ENCODE measurements around the gene GRPEL2.
A peak's percentile ranks its signal among the peaks of the same experiment; 100 is the strongest.

Gene GRPEL2

GRCh38 chr5:149319174-149319573, 26.1 kb upstream of the GRPEL2 start:
- Histone ChIP-seq H3K9me3 (ENCODE audit: control insufficient read depth in 5 of 5, low read length in 5 of 5) (no peaks in the 10 kb centered on the region), H3K27ac (ENCODE audit: low read depth, low read length) (no peak overlapping the region), H3K4me3 (ENCODE audit: low read depth in 1 of 5, low read length in 5 of 5) (no peak overlapping the region), H3K4me1 (ENCODE audit: control insufficient read depth in 5 of 5, insufficient read depth in 5 of 5, low read length in 5 of 5) (peaks cover 0 to 38% (median 30%) of the 10 kb centered on the region in 5 donors), H3K27me3 (ENCODE audit: control insufficient read depth in 5 of 5, insufficient read depth in 4 of 5, low read length in 5 of 5) (no peaks in the 10 kb centered on the region), H3K9ac (ENCODE audit: low read length in 5 of 5) (no peak overlapping the region), H3K36me3 (ENCODE audit: control insufficient read depth in 5 of 5, insufficient read depth in 5 of 5, low read length in 5 of 5) (peaks cover 2 to 60% (median 41%) of the 10 kb centered on the region in 5 donors)

DNA sequence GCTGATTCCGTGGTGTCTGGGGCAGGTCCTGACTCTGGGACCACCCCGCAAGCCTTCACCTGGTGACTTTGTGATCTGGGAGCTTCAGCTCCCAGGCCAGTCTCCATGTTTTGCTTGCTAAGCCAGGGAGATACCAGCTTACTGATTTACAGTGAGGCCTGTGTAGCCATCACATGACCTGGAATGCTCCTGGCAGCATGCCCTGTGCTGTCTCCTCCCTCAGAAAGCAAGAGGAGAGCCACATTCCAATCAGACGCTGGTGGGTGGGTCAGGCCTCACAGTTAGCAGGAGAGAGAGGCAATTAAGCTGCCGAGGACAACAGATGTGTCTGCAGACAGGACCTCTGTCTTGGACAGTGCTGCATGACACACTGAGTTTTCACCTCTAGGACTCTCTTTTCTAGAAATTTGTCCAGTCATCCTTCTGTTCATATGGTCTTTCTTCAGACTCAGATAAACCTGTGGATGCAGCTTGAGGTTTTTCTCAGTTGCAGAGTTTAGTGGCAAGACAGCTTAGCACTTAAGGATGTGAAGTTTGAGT, 24.4 kb upstream of the GRPEL2 start:
- peak overlapping the region in 1 of 5 donors; percentile 17 for H3K4me3 ChIP-seq (ENCODE audit: low read depth in 1 of 5, low read length in 5 of 5)

DNA sequence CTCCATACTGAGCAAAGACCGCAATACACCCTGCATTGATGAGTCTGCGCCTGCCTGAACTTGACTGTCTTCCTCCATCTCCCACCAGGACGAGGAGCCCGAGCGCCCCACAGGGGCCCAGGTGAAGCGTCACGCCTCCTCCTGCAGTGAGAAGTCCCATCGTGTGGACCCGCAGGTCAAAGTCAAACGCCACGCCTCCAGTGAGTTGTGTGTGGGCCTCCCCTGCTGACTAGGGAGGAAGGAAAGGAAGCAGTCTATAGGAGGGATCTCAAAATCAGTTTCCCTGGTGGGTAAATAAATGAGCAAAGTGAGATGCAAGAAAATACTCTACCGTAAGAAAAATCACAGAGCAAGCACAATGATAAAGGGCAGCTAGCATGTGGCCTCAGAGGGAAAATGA, 22.8 kb upstream of the GRPEL2 start:
- Histone ChIP-seq H3K9me3 (ENCODE audit: control insufficient read depth in 5 of 5, low read length in 5 of 5) (no peaks in the 10 kb centered on the region), H3K4me3 (ENCODE audit: low read depth in 1 of 5, low read length in 5 of 5) (no peak overlapping the region), H3K4me1 (ENCODE audit: control insufficient read depth in 5 of 5, insufficient read depth in 5 of 5, low read length in 5 of 5) (peaks cover 0 to 47% (median 36%) of the 10 kb centered on the region in 5 donors), H3K27me3 (ENCODE audit: control insufficient read depth in 5 of 5, insufficient read depth in 4 of 5, low read length in 5 of 5) (no peaks in the 10 kb centered on the region), H3K27ac (ENCODE audit: low read depth, low read length) (peak overlapping the region; percentile 74), H3K36me3 (ENCODE audit: control insufficient read depth in 5 of 5, insufficient read depth in 5 of 5, low read length in 5 of 5) (peaks cover 6 to 52% (median 22%) of the 10 kb centered on the region in 5 donors), H3K9ac (ENCODE audit: low read length in 5 of 5) (no peak overlapping the region)

More for the DNA sequence above, 24.4 kb upstream of the GRPEL2 start:
- Histone ChIP-seq H3K27ac (ENCODE audit: low read depth, low read length) (no peak overlapping the region), H3K9me3 (ENCODE audit: control insufficient read depth in 5 of 5, low read length in 5 of 5) (no peaks in the 10 kb centered on the region), H3K4me1 (ENCODE audit: control insufficient read depth in 5 of 5, insufficient read depth in 5 of 5, low read length in 5 of 5) (peaks cover 0 to 47% (median 36%) of the 10 kb centered on the region in 5 donors), H3K9ac (ENCODE audit: low read length in 5 of 5) (peak overlapping the region in 1 of 5 donors; percentile 59), H3K36me3 (ENCODE audit: control insufficient read depth in 5 of 5, insufficient read depth in 5 of 5, low read length in 5 of 5) (peaks cover 2 to 59% (median 29%) of the 10 kb centered on the region in 5 donors), H3K27me3 (ENCODE audit: control insufficient read depth in 5 of 5, insufficient read depth in 4 of 5, low read length in 5 of 5) (no peaks in the 10 kb centered on the region)

- H3K4me3 ChIP-seq (ENCODE audit: low read depth in 1 of 5, low read length in 5 of 5), result no peak overlapping the region
- H3K4me1 ChIP-seq (ENCODE audit: control insufficient read depth in 5 of 5, insufficient read depth in 5 of 5, low read length in 5 of 5), result peaks cover 0 to 47% (median 36%) of the 10 kb centered on the region in 5 donors
- no peaks in the 10 kb centered on the region for H3K9me3 ChIP-seq (ENCODE audit: control insufficient read depth in 5 of 5, low read length in 5 of 5)
- H3K27ac ChIP-seq (ENCODE audit: low read depth, low read length), result peak overlapping the region; percentile 74
- H3K9ac ChIP-seq (ENCODE audit: low read length in 5 of 5), result peak overlapping the region in 2 of 5 donors; percentile 29 to 49
- peaks cover 3 to 52% (median 17%) of the 10 kb centered on the region in 5 donors for H3K36me3 ChIP-seq (ENCODE audit: control insufficient read depth in 5 of 5, insufficient read depth in 5 of 5, low read length in 5 of 5)
- H3K27me3 ChIP-seq (ENCODE audit: control insufficient read depth in 5 of 5, insufficient read depth in 4 of 5, low read length in 5 of 5), result no peaks in the 10 kb centered on the region
These were observed 22.1 kb upstream of the GRPEL2 start for GRCh38 chr5:149323210-149323609.

GRCh38 chr5:149323621-149324205, 21.6 kb upstream of the GRPEL2 start:
- peaks cover 3 to 50% (median 17%) of the 10 kb centered on the region in 5 donors for H3K36me3 ChIP-seq (ENCODE audit: control insufficient read depth in 5 of 5, insufficient read depth in 5 of 5, low read length in 5 of 5)

DNA sequence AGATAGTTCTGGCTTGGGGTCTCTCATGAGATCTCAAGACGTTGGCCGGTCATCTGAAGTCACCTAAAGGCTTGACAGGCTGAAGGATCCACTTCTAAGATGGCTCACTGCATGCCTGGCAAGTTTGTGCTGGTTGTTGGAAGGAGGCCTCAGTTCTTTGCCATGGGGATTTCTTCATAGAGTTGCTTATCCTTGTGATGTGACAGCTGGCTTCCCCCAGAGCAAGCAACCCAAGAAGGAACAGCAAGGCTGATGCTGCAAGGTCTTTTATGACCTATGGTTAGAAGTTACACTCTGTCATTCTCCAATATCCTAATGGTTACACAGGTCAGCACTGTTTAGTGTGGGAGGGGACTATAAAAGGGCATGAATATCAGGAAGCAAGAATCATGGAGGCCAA, 20.7 kb upstream of the GRPEL2 start:
- H3K9ac ChIP-seq (ENCODE audit: low read length in 5 of 5), result no peak overlapping the region
- H3K36me3 ChIP-seq (ENCODE audit: control insufficient read depth in 5 of 5, insufficient read depth in 5 of 5, low read length in 5 of 5), result peaks cover 9 to 52% (median 20%) of the 10 kb centered on the region in 5 donors
- H3K4me3 ChIP-seq (ENCODE audit: low read depth in 1 of 5, low read length in 5 of 5), result no peak overlapping the region
- no peaks in the 10 kb centered on the region for H3K9me3 ChIP-seq (ENCODE audit: control insufficient read depth in 5 of 5, low read length in 5 of 5)
- H3K27ac ChIP-seq (ENCODE audit: low read depth, low read length), result no peak overlapping the region
- peaks cover 0 to 44% (median 36%) of the 10 kb centered on the region in 5 donors for H3K4me1 ChIP-seq (ENCODE audit: control insufficient read depth in 5 of 5, insufficient read depth in 5 of 5, low read length in 5 of 5)
- no peaks in the 10 kb centered on the region for H3K27me3 ChIP-seq (ENCODE audit: control insufficient read depth in 5 of 5, insufficient read depth in 4 of 5, low read length in 5 of 5)

More at GRCh38 chr5:149323621-149324205, 21.6 kb upstream of the GRPEL2 start:
- Histone ChIP-seq H3K27ac (ENCODE audit: low read depth, low read length) (peak overlapping the region; percentile 74), H3K4me1 (ENCODE audit: control insufficient read depth in 5 of 5, insufficient read depth in 5 of 5, low read length in 5 of 5) (peaks cover 0 to 47% (median 36%) of the 10 kb centered on the region in 5 donors), H3K9ac (ENCODE audit: low read length in 5 of 5) (peak overlapping the region in 2 of 5 donors; percentile 29 to 50), H3K9me3 (ENCODE audit: control insufficient read depth in 5 of 5, low read length in 5 of 5) (no peaks in the 10 kb centered on the region), H3K4me3 (ENCODE audit: low read depth in 1 of 5, low read length in 5 of 5) (no peak overlapping the region), H3K27me3 (ENCODE audit: control insufficient read depth in 5 of 5, insufficient read depth in 4 of 5, low read length in 5 of 5) (no peaks in the 10 kb centered on the region)

GRCh38 chr5:149325166-149325735, 20.0 kb upstream of the GRPEL2 start:
- no peak overlapping the region for H3K4me3 ChIP-seq (ENCODE audit: low read depth in 1 of 5, low read length in 5 of 5)
- H3K27me3 ChIP-seq (ENCODE audit: control insufficient read depth in 5 of 5, insufficient read depth in 4 of 5, low read length in 5 of 5), result no peaks in the 10 kb centered on the region
- H3K27ac ChIP-seq (ENCODE audit: low read depth, low read length), result no peak overlapping the region
- no peaks in the 10 kb centered on the region for H3K9me3 ChIP-seq (ENCODE audit: control insufficient read depth in 5 of 5, low read length in 5 of 5)
- H3K36me3 ChIP-seq (ENCODE audit: control insufficient read depth in 5 of 5, insufficient read depth in 5 of 5, low read length in 5 of 5), result peaks cover 10 to 52% (median 20%) of the 10 kb centered on the region in 5 donors
- no peak overlapping the region for H3K9ac ChIP-seq (ENCODE audit: low read length in 5 of 5)
- H3K4me1 ChIP-seq (ENCODE audit: control insufficient read depth in 5 of 5, insufficient read depth in 5 of 5, low read length in 5 of 5), result peaks cover 0 to 39% (median 36%) of the 10 kb centered on the region in 5 donors

- Histone ChIP-seq H3K4me3 (ENCODE audit: low read depth in 1 of 5, low read length in 5 of 5) (no peak overlapping the region), H3K36me3 (ENCODE audit: control insufficient read depth in 5 of 5, insufficient read depth in 5 of 5, low read length in 5 of 5) (peaks cover 13 to 49% (median 21%) of the 10 kb centered on the region in 5 donors), H3K9ac (ENCODE audit: low read length in 5 of 5) (no peak overlapping the region), H3K27me3 (ENCODE audit: control insufficient read depth in 5 of 5, insufficient read depth in 4 of 5, low read length in 5 of 5) (no peaks in the 10 kb centered on the region), H3K27ac (ENCODE audit: low read depth, low read length) (no peak overlapping the region), H3K4me1 (ENCODE audit: control insufficient read depth in 5 of 5, insufficient read depth in 5 of 5, low read length in 5 of 5) (peaks cover 0 to 33% (median 29%) of the 10 kb centered on the region in 5 donors), H3K9me3 (ENCODE audit: control insufficient read depth in 5 of 5, low read length in 5 of 5) (no peaks in the 10 kb centered on the region)
These were observed 19.4 kb upstream of the GRPEL2 start for GRCh38 chr5:149325894-149326293.

GRCh38 chr5:149326611-149327010, 18.7 kb upstream of the GRPEL2 start:
- H3K27ac ChIP-seq (ENCODE audit: low read depth, low read length), result no peak overlapping the region
- no peaks in the 10 kb centered on the region for H3K27me3 ChIP-seq (ENCODE audit: control insufficient read depth in 5 of 5, insufficient read depth in 4 of 5, low read length in 5 of 5)
- H3K4me3 ChIP-seq (ENCODE audit: low read depth in 1 of 5, low read length in 5 of 5), result no peak overlapping the region
- peaks cover 13 to 46% (median 23%) of the 10 kb centered on the region in 5 donors for H3K36me3 ChIP-seq (ENCODE audit: control insufficient read depth in 5 of 5, insufficient read depth in 5 of 5, low read length in 5 of 5)
- H3K4me1 ChIP-seq (ENCODE audit: control insufficient read depth in 5 of 5, insufficient read depth in 5 of 5, low read length in 5 of 5), result peaks cover 0 to 27% (median 26%) of the 10 kb centered on the region in 5 donors
- H3K9ac ChIP-seq (ENCODE audit: low read length in 5 of 5), result no peak overlapping the region
- H3K9me3 ChIP-seq (ENCODE audit: control insufficient read depth in 5 of 5, low read length in 5 of 5), result no peaks in the 10 kb centered on the region

GRCh38 chr5:149328177-149328576, 17.1 kb upstream of the GRPEL2 start:
- Histone ChIP-seq H3K27ac (ENCODE audit: low read depth, low read length) (no peak overlapping the region), H3K9me3 (ENCODE audit: control insufficient read depth in 5 of 5, low read length in 5 of 5) (no peaks in the 10 kb centered on the region), H3K9ac (ENCODE audit: low read length in 5 of 5) (no peak overlapping the region), H3K36me3 (ENCODE audit: control insufficient read depth in 5 of 5, insufficient read depth in 5 of 5, low read length in 5 of 5) (peaks cover 21 to 59% (median 32%) of the 10 kb centered on the region in 5 donors), H3K4me3 (ENCODE audit: low read depth in 1 of 5, low read length in 5 of 5) (no peak overlapping the region), H3K27me3 (ENCODE audit: control insufficient read depth in 5 of 5, insufficient read depth in 4 of 5, low read length in 5 of 5) (no peaks in the 10 kb centered on the region), H3K4me1 (ENCODE audit: control insufficient read depth in 5 of 5, insufficient read depth in 5 of 5, low read length in 5 of 5) (peaks cover 0 to 19% (median 17%) of the 10 kb centered on the region in 5 donors)

Data from subcutaneous abdominal adipose tissue (tissue), 5 donors.